ENCODE results near the gene S100A7A.
"Not testable (repeated sequence)": the region's sequence is repeated elsewhere in the genome, so short reads cannot be mapped to it uniquely, and the experiment has no call there.

Gene S100A7A

GRCh38 chr1:153428073-153428638, 11.8 kb downstream of the S100A7A start:
- no peak for DNase-seq

GRCh38 chr1:153428791-153429190, 12.5 kb downstream of the S100A7A start:
- DNase-seq = peak in 2 of 3 experiments; percentile 52 to 54

GRCh38 chr1:153429266-153430165, 13.2 kb downstream of the S100A7A start:
- peak; percentile 56 to 96 (median 80) for DNase-seq

GRCh38 chr1:153430166-153430553, 13.8 kb downstream of the S100A7A start:
- no peak for DNase-seq

GRCh38 chr1:153430561-153430960, 14.2 kb downstream of the S100A7A start:
- peak in 2 of 3 experiments; percentile 23 to 37 for DNase-seq

- no peak for DNase-seq
Observed at GRCh38 chr1:153431002-153431401, 14.7 kb downstream of the S100A7A start.

- DNase-seq = peak in 1 of 3 experiments; percentile 34
Observed at GRCh38 chr1:153431427-153431826, 15.1 kb downstream of the S100A7A start.

- peak in 1 of 3 experiments; percentile 11 for DNase-seq
Observed at GRCh38 chr1:153431928-153432327, 15.6 kb downstream of the S100A7A start.

- no peak for DNase-seq
Observed at GRCh38 chr1:153432874-153433681, 16.8 kb downstream of the S100A7A start.

- DNase-seq = no peak
Observed at GRCh38 chr1:153434746-153435455, 18.6 kb downstream of the S100A7A start.

- no peak for DNase-seq
Observed at GRCh38 chr1:153437236-153437635, 20.9 kb downstream of the S100A7A start.

GRCh38 chr1:153438599-153438998, 22.3 kb downstream of the S100A7A start:
- DNase-seq = no peak

- no peak for DNase-seq
Observed at GRCh38 chr1:153439273-153439672, 23.0 kb downstream of the S100A7A start.

GRCh38 chr1:153441238-153441755, 25.0 kb downstream of the S100A7A start:
- DNase-seq = peak; percentile 42 to 82 (median 46)

- DNase-seq = no peak
Observed at GRCh38 chr1:153443486-153443885, 27.2 kb downstream of the S100A7A start.

GRCh38 chr1:153444078-153444477, 27.8 kb downstream of the S100A7A start:
- no peak for DNase-seq

GRCh38 chr1:153447498-153448170, 31.3 kb downstream of the S100A7A start:
- no peak for DNase-seq

GRCh38 chr1:153448851-153449250, 32.5 kb downstream of the S100A7A start:
- not testable (repeated sequence) for DNase-seq

GRCh38 chr1:153456396-153456795, 40.1 kb downstream of the S100A7A start:
- DNase-seq = no peak

GRCh38 chr1:153459655-153460054, 43.3 kb downstream of the S100A7A start:
- DNase-seq = no peak

GRCh38 chr1:153460551-153460950, 44.2 kb downstream of the S100A7A start, which contains the start of gene S100A7:
TSS of gene S100A7 (minus strand) at chr1:153460651. CDS start at chr1:153459013, 1,638 bp downstream.
- DNase-seq = no peak

GRCh38 chr1:153462741-153463140, 46.4 kb downstream of the S100A7A start:
- not testable (repeated sequence) for DNase-seq
